Measurements from ENCODE around the gene ART1.

DNA sequence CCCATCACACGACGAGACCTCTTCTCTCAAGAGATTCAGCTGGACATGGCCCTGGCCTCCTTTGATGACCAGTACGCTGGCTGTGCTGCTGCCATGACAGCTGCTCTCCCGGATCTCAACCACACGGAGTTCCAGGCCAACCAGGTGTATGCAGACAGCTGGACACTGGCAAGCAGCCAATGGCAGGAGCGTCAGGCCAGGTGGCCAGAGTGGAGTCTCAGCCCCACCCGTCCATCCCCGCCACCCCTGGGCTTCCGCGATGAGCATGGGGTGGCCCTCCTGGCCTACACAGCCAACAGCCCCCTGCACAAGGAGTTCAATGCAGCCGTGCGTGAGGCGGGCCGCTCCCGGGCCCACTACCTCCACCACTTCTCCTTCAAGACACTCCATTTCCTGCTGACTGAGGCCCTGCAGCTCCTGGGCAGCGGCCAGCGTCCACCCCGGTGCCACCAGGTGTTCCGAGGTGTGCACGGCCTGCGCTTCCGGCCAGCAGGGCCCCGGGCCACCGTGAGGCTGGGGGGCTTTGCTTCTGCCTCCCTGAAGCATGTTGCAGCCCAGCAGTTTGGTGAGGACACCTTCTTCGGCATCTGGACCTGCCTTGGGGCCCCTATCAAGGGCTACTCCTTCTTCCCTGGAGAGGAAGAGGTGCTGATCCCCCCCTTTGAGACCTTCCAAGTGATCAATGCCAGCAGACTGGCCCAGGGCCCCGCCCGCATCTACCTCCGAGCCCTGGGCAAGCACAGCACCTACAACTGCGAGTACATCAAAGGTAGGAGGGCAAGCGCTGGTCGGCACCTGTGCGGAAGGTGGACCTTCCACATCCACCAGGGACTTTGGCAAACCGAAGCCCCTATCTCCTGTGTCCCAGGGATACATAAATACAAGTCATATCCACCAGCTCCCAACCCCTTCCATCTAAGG, 14.9 kb downstream of the ART1 start:
- TF ChIP-seq CTCF (IDR thresholded peaks at IDR 0.05; ENCODE audit: low read depth, low read length, missing input control) = no peak
- TF ChIP-seq ZBTB33 (IDR thresholded peaks at IDR 0.05) = no peak
- TF ChIP-seq, protein P1, sequence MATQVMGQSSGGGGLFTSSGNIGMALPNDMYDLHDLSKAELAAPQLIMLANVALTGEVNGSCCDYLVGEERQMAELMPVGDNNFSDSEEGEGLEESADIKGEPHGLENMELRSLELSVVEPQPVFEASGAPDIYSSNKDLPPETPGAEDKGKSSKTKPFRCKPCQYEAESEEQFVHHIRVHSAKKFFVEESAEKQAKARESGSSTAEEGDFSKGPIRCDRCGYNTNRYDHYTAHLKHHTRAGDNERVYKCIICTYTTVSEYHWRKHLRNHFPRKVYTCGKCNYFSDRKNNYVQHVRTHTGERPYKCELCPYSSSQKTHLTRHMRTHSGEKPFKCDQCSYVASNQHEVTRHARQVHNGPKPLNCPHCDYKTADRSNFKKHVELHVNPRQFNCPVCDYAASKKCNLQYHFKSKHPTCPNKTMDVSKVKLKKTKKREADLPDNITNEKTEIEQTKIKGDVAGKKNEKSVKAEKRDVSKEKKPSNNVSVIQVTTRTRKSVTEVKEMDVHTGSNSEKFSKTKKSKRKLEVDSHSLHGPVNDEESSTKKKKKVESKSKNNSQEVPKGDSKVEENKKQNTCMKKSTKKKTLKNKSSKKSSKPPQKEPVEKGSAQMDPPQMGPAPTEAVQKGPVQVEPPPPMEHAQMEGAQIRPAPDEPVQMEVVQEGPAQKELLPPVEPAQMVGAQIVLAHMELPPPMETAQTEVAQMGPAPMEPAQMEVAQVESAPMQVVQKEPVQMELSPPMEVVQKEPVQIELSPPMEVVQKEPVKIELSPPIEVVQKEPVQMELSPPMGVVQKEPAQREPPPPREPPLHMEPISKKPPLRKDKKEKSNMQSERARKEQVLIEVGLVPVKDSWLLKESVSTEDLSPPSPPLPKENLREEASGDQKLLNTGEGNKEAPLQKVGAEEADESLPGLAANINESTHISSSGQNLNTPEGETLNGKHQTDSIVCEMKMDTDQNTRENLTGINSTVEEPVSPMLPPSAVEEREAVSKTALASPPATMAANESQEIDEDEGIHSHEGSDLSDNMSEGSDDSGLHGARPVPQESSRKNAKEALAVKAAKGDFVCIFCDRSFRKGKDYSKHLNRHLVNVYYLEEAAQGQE (IDR thresholded peaks at IDR 0.05) = no peak
- TF ChIP-seq JUND (IDR thresholded peaks at IDR 0.05) = no peak
- TF ChIP-seq, protein P2, sequence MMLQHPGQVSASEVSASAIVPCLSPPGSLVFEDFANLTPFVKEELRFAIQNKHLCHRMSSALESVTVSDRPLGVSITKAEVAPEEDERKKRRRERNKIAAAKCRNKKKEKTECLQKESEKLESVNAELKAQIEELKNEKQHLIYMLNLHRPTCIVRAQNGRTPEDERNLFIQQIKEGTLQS (IDR thresholded peaks at IDR 0.05) = no peak
- TF ChIP-seq HNF4A (conservative IDR thresholded peaks at IDR 0.05) = no peak
- no peak for TF ChIP-seq TAF1 (conservative IDR thresholded peaks at IDR 0.05)
- TF ChIP-seq FOXA1 (IDR thresholded peaks at IDR 0.05) = no peak
